Stimulated activated CD4-positive, alpha-beta T cell treated with anti-CD3 and anti-CD28 coated beads, Interleukin-1b, Interleukin-23, amount 100 ng/mL, for 4 hours (primary cell): ENCODE measurements around the gene FLNC.

ENCODE experiments used
- DNase-seq, 2 donors: peaks; one replicate each; pipeline ENCODE4 v3.0.0-alpha.2; 2020; ENCODE audit warnings: low read depth in 2 of 2

The FLNC gene

DNA sequence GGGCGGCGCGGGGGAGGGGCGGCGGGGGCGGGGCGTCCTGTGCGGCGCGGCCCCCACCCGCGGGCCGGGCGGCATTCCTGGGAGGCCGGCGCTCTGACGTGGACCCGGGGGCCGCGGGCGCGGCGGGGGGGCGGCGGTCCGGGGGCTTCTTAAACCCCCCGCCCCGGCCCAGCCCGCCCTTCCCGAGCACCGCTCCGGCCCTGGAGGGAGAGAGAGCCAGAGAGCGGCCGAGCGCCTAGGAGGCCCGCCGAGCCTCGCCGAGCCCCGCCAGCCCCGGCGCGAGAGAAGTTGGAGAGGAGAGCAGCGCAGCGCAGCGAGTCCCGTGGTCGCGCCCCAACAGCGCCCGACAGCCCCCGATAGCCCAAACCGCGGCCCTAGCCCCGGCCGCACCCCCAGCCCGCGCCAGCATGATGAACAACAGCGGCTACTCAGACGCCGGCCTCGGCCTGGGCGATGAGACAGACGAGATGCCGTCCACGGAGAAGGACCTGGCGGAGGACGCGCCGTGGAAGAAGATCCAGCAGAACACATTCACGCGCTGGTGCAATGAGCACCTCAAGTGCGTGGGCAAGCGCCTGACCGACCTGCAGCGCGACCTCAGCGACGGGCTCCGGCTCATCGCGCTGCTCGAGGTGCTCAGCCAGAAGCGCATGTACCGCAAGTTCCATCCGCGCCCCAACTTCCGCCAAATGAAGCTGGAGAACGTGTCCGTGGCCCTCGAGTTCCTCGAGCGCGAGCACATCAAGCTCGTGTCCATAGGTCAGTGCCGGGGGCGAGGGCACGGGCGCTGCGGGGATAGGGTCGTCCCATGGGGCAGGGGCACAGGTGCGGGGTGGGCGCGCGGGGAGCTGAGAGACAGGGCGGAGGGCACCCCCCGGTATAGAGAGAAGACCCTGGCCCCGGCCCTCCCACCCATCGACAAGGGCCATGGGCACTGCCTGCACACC is at the start of gene FLNC:
Gene FLNC (plus strand): TSS at position 176 of the 947 bp plus-strand sequence. CDS start 232 bp downstream, at position 408.
- DNase-seq: peak in 1 of 2 donors; percentile 18

GRCh38 chr7:128781126-128781525 is 49.1 kb upstream of the FLNC start:
- no peak for DNase-seq

DNA sequence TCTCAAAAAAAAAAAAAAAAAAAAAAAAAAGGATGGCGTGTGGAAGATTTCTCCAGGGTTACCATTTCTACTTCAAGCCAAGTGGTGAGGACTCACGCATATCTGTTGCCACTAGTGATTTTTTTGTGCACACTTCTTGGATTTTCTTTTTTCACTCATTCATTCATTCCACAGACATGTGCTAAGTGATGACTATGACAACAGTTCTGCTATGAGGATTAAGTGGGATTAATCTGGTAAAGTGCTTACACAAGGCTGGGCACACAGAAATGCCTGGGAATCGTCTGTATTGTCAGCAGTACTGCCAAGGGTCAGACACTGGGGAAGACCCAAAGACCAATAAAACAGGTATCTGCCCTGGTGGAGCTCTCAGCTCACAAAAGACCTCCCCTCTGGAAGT is 48.4 kb upstream of the FLNC start:
- no peak for DNase-seq

DNA sequence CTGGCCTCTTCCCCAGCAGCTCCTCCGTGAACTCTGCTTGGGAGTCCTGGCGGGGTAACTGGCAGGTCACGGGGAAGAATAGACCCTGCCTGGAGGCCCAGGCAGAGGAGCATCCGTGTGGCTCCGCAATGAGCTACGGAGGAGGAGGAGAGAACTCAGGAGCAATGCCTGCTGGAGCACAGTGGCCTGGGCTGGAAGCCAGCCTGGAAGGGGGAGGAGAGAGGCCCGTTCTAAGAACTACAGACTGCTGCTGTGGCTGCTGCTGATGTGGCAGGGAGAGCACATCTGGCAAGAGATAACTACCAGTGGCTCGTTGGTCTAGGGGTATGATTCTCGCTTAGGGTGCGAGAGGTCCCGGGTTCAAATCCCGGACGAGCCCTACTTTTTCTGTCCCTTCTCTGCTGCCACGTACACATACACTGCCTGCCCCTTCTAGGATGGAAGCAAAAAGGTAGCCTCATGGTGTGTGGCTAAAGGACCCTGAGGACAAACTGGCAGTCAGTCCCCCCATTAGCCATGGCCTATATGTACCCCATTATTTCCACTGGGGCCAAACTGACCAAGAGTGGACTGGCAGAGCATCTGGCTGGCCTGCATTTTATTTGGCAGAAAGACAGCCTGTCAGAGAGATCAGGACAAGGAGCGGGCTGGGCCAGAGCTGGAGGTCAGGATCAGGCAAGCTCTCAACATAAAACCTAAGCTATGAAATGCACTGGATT is 46.9 kb upstream of the FLNC start:
- DNase-seq: no peak

GRCh38 chr7:128785738-128786137 is 44.5 kb upstream of the FLNC start:
- DNase-seq: no peak

- DNase-seq: no peak
Observed at GRCh38 chr7:128788446-128789412, 41.5 kb upstream of the FLNC start.

- DNase-seq: no peak
Observed at GRCh38 chr7:128790315-128791041, 39.7 kb upstream of the FLNC start.

DNA sequence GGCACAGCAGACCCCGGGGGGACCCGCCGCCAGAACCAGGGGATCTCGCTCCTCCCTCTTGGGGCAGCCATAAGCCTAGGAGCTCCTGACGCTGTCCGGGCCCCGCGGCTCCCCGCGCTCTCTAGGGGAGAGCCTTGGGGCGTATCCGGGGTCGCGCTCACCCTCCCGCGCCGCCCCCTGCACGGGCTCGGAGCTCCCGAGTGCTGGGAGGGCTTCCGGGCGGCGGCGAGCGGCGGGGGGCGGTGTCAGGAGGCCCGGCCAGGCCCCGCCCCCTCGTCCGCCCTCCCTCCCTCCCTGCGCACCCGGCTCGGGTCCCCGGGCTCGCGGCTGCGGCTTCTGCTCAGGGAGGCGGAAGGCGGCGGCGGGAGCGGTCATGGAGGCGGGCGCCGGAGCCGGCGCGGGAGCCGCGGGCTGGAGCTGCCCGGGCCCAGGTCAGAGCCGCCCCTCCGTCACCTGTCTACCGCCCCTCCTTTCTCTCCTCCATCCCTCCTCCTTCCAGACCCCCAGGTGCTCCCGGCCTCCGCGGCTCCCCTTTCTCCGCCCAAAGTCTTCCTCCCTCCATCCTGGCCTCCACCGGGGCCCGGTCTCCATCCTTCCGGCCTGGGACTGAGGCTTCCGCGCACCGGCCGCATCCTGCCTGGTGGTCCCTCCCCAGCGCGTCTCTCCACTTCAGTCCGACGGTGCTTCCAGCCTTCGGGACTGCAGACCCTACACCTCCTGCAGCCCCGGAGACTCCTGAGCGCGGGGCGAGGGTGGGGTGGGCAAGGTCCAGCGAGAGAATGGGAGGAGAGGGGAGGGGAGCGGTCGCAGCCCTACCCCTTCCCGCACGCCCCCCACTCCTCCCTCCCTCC is 38.9 kb upstream of the FLNC start, which contains the start of gene CCDC136:
Gene CCDC136 (plus strand): TSS at position 848 of the 851 bp plus-strand sequence. CDS start 444 bp downstream, outside the sequence.
- DNase-seq: peak; percentile 65 to 78

DNA sequence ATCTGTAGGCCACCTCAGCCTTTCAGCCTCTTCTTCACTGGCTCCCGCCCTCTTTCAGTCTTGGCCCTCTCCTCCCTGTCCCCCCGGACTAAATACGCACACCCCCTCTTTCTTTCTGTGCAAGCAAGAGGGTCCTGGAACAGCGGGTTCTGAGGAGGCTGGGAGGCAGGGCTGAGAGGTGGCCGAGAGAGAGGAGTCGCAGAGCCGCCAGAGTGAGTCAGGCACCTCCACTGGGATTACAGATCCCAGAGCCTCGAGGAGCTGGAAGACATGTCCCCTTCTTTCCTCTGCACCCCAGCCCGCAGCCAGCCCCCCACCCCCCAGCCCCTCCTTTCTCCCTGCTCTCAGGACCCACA is 38.3 kb upstream of the FLNC start:
- DNase-seq: no peak

DNA sequence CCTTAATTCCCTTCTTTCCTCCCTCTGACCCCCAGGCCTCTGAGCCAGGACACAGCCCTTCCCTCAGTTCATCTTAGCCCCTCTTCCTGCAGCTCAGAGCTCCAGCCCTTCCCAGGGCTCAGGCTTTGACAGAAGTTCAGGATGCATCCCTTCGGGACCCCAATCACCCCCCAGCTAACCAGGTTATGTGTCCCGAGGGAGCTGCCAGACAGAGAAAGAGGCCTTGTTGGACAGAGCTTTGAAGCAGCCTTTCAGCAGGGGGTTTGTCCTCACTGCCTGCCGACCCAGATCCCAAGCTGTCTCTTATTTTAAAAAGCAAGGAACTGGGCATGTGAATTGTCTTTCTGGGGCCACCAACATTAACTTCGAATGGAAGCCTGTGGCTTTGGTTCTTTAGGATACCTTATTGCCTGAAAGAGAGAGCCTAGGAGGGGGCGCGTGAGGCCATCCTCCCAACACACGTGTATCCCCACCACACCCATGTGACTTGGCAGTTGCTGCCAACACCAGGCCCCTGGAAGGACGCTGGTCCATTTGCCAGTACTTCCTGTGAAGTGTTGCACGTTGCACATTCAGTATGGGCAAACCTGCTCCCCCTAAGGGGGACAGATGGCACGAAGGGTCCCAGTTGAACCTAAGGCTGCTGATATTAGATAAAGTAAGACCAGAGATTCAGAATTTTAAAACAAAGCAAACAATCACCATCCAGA is 37.6 kb upstream of the FLNC start:
- no peak for DNase-seq

GRCh38 chr7:128793181-128793547 is 37.0 kb upstream of the FLNC start:
- no peak for DNase-seq

GRCh38 chr7:128794020-128794419 is 36.2 kb upstream of the FLNC start:
- no peak for DNase-seq

DNA sequence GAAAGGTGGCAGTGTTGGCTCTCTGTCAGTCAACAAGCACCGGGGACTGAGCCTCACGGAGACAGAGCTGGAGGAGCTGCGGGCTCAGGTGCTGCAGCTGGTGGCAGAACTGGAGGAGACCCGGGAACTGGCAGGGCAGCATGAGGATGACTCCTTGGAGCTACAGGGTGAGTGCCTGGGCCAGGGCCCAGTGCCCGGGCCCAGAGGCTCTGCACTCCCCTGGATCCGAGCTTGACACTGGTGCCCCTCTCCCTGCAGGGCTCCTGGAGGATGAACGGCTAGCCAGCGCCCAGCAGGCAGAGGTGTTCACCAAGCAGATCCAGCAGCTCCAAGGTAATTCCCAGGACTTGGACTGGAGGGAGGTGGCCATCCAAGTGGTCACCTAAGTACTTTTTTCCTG is 35.8 kb upstream of the FLNC start:
- no peak for DNase-seq

GRCh38 chr7:128795129-128795528 is 35.1 kb upstream of the FLNC start:
- DNase-seq: no peak

DNA sequence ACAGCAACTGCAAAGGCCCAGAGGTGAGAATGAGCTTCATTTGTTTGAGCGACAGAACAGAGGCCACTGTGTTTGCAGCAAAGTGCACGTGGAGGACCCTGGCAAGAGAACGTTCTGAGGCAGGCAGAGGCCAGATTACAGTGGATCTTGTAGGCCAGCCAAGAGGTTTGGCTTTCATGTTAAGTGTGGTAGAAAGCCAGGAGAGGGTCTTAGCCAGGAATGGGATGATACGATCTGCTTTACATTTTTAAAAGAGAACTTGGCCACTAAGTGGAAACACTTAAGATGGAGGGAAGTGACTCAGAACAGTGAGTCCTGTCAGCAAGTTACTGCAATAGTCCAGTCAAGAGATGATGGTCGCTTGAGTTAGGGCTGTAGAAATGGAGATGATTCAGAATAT is 33.9 kb upstream of the FLNC start:
- DNase-seq: no peak

- no peak for DNase-seq
Observed at GRCh38 chr7:128799451-128799850, 30.8 kb upstream of the FLNC start.

GRCh38 chr7:128800567-128800966 is 29.6 kb upstream of the FLNC start:
- no peak for DNase-seq

DNA sequence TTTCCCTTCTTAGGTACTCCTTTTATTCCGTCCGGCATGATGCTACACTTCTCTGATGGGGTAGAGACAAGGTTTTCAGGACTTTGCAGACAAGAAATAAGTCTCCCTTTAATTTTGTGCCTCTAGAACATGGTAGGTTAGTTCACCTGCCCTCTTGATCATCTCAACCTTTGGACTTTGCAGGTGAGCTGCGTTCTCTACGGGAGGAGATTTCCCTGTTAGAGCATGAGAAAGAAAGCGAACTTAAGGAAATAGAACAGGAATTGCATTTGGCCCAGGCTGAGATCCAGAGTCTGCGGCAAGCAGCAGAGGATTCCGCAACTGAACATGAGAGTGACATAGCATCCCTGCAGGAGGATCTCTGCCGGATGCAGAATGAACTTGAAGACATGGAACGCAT is 29.2 kb upstream of the FLNC start:
- no peak for DNase-seq

- DNase-seq: no peak
Observed at GRCh38 chr7:128801667-128802418, 28.4 kb upstream of the FLNC start.
